ENCODE measurements around the gene CD2BP2. TPM values are rescaled to one million over a fixed set of nuclear protein-coding genes. Genes with fewer than 3 reads are reported as not detected.

CD2BP2 gene
- total and polyA plus RNA-seq, 2 of the 13 experiments (the other 11 are each of a cell fraction or from before 2014, with no cell fraction given), result 24.9 to 54.6 TPM

DNA sequence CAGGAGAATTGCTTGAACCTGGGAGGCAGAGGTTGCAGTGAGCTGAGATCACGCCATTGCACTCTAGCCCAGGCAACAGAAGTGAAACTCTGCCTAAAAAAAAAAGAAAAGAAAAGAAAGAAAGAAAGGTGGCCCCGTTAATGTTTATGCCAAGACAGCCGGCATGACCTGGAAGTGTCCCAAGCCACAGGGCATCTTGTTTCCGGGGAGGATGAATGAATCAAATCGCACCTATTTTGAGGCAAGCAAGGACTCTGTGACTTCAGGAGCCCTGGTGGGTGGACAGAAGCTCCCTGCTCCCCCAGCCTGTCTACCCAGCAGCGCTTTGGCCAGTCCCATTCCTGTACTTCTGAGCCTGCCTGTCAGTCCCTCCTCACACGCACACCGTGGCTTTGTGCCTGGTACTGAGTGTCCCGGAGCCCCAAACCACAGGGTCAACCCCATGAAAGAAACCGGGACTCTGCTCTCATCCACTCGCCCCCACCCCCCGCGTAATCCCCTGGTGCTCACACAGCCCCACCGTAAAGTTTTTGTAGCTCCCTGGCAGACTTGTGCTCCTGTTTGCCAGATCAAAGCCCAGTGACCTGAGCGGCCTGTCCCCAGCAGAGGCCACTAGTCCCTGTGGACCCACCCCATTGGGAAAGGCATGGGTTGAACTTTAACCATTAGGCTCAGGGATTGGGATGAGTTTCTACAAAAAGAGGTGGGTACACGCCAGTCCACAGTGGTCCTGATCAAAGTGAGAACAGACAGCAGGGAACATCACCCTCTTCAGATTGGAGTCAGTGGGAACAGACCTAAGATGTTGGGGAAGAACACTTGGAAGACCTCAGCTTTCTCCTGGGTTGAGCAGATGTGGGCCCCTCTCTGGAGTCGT, 19.3 kb downstream of the CD2BP2 start (continued):
- TF ChIP-seq, protein P1, sequence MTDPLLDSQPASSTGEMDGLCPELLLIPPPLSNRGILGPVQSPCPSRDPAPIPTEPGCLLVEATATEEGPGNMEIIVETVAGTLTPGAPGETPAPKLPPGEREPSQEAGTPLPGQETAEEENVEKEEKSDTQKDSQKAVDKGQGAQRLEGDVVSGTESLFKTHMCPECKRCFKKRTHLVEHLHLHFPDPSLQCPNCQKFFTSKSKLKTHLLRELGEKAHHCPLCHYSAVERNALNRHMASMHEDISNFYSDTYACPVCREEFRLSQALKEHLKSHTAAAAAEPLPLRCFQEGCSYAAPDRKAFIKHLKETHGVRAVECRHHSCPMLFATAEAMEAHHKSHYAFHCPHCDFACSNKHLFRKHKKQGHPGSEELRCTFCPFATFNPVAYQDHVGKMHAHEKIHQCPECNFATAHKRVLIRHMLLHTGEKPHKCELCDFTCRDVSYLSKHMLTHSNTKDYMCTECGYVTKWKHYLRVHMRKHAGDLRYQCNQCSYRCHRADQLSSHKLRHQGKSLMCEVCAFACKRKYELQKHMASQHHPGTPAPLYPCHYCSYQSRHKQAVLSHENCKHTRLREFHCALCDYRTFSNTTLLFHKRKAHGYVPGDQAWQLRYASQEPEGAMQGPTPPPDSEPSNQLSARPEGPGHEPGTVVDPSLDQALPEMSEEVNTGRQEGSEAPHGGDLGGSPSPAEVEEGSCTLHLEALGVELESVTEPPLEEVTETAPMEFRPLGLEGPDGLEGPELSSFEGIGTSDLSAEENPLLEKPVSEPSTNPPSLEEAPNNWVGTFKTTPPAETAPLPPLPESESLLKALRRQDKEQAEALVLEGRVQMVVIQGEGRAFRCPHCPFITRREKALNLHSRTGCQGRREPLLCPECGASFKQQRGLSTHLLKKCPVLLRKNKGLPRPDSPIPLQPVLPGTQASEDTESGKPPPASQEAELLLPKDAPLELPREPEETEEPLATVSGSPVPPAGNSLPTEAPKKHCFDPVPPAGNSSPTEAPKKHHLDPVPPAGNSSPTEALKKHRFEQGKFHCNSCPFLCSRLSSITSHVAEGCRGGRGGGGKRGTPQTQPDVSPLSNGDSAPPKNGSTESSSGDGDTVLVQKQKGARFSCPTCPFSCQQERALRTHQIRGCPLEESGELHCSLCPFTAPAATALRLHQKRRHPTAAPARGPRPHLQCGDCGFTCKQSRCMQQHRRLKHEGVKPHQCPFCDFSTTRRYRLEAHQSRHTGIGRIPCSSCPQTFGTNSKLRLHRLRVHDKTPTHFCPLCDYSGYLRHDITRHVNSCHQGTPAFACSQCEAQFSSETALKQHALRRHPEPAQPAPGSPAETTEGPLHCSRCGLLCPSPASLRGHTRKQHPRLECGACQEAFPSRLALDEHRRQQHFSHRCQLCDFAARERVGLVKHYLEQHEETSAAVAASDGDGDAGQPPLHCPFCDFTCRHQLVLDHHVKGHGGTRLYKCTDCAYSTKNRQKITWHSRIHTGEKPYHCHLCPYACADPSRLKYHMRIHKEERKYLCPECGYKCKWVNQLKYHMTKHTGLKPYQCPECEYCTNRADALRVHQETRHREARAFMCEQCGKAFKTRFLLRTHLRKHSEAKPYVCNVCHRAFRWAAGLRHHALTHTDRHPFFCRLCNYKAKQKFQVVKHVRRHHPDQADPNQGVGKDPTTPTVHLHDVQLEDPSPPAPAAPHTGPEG (CRISPR knock-in tag; IDR thresholded peaks at IDR 0.05), result peak; percentile 49; the same call in 1 of the 2 replicates
- TF ChIP-seq EP300 (IDR thresholded peaks at IDR 0.05; ENCODE audit: low read depth in 2 of 2, low read length in 2 of 2) (peak; percentile 71 to 73; a peak in 3 of 4 replicates), EP300 (CRISPR knock-in tag; IDR thresholded peaks at IDR 0.05; ENCODE audit: borderline replicate concordance) (peak; percentile 48; the same call in 1 of the 2 replicates), ZNF354B (CRISPR knock-in tag; IDR thresholded peaks at IDR 0.05) (no peak), NBN (conservative IDR thresholded peaks at IDR 0.05) (no peak), ATF7 (IDR thresholded peaks at IDR 0.05) (0 out of 2 replicates have a peak, but pooled peaks have one; percentile 5), ATF7 (CRISPR knock-in tag; IDR thresholded peaks at IDR 0.05) (no peak), ZNF761 (CRISPR knock-in tag; conservative IDR thresholded peaks at IDR 0.05) (no peak), TMF1 (CRISPR knock-in tag; IDR thresholded peaks at IDR 0.05; ENCODE audit: low read depth) (peak; percentile 81; the same call in 1 of the 2 replicates), PITX1 (CRISPR knock-in tag; IDR thresholded peaks at IDR 0.05) (peak; percentile 96), POLR2A (IDR thresholded peaks at IDR 0.05; ENCODE audit: insufficient read depth in 1 of 2, low read depth in 2 of 2, low read length in 2 of 2) (peak; percentile 76 to 84), ZBTB7B (CRISPR knock-in tag; IDR thresholded peaks at IDR 0.05) (peak; percentile 96), ZNF205 (CRISPR knock-in tag; IDR thresholded peaks at IDR 0.05) (no peak), ZNF737 (CRISPR knock-in tag; IDR thresholded peaks at IDR 0.05; ENCODE audit: borderline replicate concordance) (no peak), ERF (CRISPR knock-in tag; IDR thresholded peaks at IDR 0.05) (peak; percentile 56; the same call in 1 of the 2 replicates), ZNF564 (CRISPR knock-in tag; IDR thresholded peaks at IDR 0.05) (no peak; the same call in none of the 2 replicates), ZNF891 (CRISPR knock-in tag; IDR thresholded peaks at IDR 0.05) (peak; percentile 61; the same call in 1 of the 2 replicates)
- TF ChIP-seq, protein P2, sequence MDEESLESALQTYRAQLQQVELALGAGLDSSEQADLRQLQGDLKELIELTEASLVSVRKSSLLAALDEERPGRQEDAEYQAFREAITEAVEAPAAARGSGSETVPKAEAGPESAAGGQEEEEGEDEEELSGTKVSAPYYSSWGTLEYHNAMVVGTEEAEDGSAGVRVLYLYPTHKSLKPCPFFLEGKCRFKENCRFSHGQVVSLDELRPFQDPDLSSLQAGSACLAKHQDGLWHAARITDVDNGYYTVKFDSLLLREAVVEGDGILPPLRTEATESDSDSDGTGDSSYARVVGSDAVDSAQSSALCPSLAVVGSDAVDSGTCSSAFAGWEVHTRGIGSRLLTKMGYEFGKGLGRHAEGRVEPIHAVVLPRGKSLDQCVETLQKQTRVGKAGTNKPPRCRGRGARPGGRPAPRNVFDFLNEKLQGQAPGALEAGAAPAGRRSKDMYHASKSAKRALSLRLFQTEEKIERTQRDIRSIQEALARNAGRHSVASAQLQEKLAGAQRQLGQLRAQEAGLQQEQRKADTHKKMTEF (CRISPR knock-in tag; IDR thresholded peaks at IDR 0.05), result peak; percentile 36; the same call in 1 of the 2 replicates
- TF ChIP-seq, protein P3, sequence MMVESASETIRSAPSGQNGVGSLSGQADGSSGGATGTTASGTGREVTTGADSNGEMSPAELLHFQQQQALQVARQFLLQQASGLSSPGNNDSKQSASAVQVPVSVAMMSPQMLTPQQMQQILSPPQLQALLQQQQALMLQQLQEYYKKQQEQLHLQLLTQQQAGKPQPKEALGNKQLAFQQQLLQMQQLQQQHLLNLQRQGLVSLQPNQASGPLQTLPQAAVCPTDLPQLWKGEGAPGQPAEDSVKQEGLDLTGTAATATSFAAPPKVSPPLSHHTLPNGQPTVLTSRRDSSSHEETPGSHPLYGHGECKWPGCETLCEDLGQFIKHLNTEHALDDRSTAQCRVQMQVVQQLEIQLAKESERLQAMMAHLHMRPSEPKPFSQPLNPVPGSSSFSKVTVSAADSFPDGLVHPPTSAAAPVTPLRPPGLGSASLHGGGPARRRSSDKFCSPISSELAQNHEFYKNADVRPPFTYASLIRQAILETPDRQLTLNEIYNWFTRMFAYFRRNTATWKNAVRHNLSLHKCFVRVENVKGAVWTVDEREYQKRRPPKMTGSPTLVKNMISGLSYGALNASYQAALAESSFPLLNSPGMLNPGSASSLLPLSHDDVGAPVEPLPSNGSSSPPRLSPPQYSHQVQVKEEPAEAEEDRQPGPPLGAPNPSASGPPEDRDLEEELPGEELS (CRISPR knock-in tag; IDR thresholded peaks at IDR 0.05), result peak; percentile 61
- TF ChIP-seq, protein P4, sequence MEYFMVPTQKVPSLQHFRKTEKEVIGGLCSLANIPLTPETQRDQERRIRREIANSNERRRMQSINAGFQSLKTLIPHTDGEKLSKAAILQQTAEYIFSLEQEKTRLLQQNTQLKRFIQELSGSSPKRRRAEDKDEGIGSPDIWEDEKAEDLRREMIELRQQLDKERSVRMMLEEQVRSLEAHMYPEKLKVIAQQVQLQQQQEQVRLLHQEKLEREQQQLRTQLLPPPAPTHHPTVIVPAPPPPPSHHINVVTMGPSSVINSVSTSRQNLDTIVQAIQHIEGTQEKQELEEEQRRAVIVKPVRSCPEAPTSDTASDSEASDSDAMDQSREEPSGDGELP (IDR thresholded peaks at IDR 0.05; ENCODE audit: borderline replicate concordance, low read depth), result peak; percentile 38; the same call in 1 of the 2 replicates
